ENCODE measurements around the gene WAPL.
"Not testable (repeated sequence)": the region's sequence is repeated elsewhere in the genome, so short reads cannot be mapped to it uniquely, and the experiment has no call there.

WAPL gene, protein sequence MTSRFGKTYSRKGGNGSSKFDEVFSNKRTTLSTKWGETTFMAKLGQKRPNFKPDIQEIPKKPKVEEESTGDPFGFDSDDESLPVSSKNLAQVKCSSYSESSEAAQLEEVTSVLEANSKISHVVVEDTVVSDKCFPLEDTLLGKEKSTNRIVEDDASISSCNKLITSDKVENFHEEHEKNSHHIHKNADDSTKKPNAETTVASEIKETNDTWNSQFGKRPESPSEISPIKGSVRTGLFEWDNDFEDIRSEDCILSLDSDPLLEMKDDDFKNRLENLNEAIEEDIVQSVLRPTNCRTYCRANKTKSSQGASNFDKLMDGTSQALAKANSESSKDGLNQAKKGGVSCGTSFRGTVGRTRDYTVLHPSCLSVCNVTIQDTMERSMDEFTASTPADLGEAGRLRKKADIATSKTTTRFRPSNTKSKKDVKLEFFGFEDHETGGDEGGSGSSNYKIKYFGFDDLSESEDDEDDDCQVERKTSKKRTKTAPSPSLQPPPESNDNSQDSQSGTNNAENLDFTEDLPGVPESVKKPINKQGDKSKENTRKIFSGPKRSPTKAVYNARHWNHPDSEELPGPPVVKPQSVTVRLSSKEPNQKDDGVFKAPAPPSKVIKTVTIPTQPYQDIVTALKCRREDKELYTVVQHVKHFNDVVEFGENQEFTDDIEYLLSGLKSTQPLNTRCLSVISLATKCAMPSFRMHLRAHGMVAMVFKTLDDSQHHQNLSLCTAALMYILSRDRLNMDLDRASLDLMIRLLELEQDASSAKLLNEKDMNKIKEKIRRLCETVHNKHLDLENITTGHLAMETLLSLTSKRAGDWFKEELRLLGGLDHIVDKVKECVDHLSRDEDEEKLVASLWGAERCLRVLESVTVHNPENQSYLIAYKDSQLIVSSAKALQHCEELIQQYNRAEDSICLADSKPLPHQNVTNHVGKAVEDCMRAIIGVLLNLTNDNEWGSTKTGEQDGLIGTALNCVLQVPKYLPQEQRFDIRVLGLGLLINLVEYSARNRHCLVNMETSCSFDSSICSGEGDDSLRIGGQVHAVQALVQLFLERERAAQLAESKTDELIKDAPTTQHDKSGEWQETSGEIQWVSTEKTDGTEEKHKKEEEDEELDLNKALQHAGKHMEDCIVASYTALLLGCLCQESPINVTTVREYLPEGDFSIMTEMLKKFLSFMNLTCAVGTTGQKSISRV (N-terminal part only)

GRCh38 chr10:86521678-86522509, at the start of gene WAPL:
Gene WAPL (minus strand): TSS chr10:86521792. CDS start chr10:86518069, 3,723 bp downstream.
- peak; percentile 96 for DNase-seq

GRCh38 chr10:86569335-86569734, 47.7 kb upstream of the WAPL start:
- no peak for DNase-seq

GRCh38 chr10:86566518-86566917, 44.9 kb upstream of the WAPL start:
- not testable (repeated sequence) for DNase-seq

DNA sequence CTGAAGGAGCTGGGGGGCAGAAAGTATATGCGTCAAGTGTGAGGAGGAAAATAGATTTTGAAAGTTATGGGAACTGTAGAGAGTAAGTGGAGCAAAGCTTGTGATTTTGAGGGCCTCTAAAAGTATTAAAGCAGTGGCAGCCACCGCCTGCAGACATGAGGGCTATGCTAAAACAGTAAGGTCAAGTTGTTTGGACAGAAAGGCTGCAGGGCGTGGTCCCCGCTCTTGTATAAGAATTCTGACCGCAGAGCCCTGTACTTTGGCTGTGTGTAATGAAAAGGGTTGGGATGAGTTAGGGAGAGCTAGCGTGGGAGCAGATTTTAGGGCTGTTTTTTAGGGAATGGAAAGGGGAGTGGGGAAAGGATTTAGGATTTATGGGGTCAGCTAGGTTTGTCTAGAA, 41.7 kb upstream of the WAPL start:
- DNase-seq, result not testable (repeated sequence)

- not testable (repeated sequence) for DNase-seq
Observed at GRCh38 chr10:86558695-86559094, 37.1 kb upstream of the WAPL start.

- DNase-seq, result no peak
Observed at GRCh38 chr10:86556933-86557649, 35.5 kb upstream of the WAPL start.

GRCh38 chr10:86556532-86556931, 34.9 kb upstream of the WAPL start:
- DNase-seq, result no peak

DNA sequence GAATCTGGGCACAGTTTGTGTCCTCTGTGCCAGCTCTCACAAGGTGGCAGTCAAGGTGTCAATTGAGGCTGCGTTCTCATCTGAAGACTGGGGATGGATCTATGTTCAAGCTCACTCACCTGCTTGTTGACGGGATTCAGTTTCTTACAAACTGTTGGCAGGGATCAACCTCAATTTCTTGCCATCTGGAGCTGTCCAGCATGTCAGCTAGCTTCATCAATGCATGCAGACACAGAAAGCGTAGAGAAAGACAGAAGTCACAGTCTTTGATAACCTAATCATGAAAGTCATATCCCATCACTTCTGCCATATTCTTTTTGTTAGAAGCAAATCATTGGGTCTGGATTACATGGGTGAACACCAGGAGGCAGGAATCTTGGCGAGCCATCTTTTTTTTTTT, 32.0 kb upstream of the WAPL start:
- DNase-seq, result no peak

DNA sequence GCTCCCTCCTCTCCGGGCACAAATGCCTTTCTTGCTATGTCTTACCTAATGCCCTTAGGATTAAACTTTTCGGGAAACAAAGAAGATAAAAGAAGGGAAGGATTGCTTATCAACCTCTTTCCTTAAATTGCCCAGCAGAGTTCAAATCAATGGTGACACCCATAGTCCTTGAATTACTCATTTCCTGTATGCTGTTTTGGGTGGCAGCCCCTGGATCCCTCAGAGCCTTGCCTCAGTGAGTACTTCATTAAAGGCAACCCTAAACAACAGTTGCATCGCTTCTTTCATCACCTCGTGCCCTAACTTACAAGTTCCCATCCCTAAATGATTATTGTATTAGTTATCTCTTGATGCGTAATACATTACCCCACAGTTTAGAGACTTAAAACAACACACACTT, 31.6 kb upstream of the WAPL start:
- DNase-seq, result no peak

GRCh38 chr10:86547296-86547695, 25.7 kb upstream of the WAPL start:
- DNase-seq, result peak; percentile 11

GRCh38 chr10:86545101-86545500, 23.5 kb upstream of the WAPL start:
- DNase-seq, result no peak

- DNase-seq, result no peak
Observed at GRCh38 chr10:86540016-86540415, 18.4 kb upstream of the WAPL start.

- peak; percentile 93 for DNase-seq
Observed at GRCh38 chr10:86538547-86538946, 17.0 kb upstream of the WAPL start.

DNA sequence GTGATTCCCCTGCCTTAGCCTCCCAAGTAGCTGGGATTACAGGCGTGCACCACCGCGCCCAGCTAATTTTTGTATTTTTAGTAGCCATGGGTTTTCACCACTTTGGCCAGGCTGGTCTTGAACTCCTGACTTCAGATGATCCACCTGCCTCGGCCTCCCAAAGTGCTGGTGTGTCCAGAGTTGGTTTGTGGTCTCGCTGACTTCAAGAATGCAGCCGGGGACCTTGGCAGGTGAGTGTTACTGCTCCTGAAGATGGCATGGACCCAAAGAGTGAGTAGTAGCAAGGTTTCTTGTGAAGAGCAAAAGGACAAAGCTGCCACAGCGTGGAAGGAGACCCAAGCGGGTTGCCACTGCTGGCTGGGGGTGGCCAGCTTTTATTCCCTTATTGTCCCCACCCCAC, 16.4 kb upstream of the WAPL start:
- DNase-seq, result not testable (repeated sequence)

DNA sequence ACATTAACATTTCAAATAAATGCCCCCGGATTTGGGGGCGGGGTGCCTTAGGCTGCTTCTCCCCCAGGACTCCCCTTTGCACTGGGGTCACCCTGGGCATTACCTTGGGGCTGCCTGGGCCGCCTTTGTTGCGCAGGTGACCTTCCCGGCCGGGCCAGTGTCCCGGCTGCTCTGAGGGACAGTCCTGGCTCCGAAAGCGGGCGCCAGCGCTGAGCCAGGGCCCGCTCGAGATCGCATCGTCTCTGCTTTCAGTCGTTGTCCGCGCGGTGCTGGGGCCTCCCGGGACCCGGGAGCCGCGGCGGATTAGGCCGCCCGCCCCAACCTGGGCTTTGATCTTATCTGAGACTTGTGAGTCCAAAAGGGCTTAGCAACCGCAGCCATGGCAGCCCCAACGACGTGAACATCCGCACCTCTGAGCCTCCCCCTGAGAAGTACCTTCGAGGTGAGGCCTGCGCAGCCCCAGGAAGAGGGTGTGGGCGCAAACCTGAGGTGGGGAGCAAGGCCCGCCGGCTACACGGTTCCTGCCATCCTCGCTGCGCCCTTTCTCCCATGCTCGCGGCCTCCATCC, 14.8 kb upstream of the WAPL start:
- DNase-seq, result no peak

- DNase-seq, result peak; percentile 25
Observed at GRCh38 chr10:86535132-86535882, 13.7 kb upstream of the WAPL start.

DNA sequence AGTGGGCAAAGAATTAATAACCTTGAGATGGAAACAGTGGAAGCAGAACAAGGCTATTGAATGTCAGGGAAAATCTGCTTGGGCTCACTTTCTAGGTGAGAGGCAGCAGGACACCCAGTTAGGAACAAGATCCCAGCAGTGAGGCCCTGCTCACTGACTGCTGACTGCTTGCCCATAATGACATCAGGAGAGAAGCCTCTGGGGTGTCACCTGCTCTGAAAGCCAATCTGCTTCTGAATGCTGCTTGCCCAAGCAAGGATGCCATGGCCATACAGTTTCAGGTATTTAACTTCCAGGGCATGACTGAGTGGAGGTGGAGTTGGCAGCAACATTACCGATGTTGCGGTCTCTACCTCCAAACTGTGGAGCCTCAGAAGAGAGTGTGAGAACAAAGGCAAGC, 11.7 kb upstream of the WAPL start:
- no peak for DNase-seq

DNA sequence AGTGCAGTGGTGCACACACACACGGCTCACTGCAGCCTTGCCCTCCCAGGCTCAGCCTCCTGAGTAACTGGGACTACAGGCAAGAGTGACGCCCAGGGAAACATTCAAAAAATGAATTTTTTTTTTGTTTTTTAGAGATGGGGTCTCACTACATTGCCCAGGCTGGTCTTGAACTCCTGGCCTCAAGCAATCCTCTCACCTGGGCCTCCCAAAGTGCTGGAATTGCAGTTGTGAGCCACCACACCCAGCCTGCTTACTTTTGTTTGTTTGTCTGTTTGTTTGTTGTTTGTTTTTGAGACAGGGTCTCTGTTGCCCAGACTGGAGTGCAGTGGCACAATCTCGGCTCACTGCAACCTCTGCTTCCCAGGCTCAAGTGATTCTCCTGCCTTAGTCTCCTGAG, 7.1 kb upstream of the WAPL start:
- DNase-seq, result not testable (repeated sequence)

GRCh38 chr10:86526606-86527005, 5.0 kb upstream of the WAPL start:
- DNase-seq, result no peak

GRCh38 chr10:86525713-86526112, 4.1 kb upstream of the WAPL start:
- DNase-seq, result not testable (repeated sequence)
